ENCODE results near the gene TMC5.
"Not testable (repeated sequence)": the region's sequence is repeated elsewhere in the genome, so short reads cannot be mapped to it uniquely, and the experiment has no call there.

The TMC5 gene

DNA sequence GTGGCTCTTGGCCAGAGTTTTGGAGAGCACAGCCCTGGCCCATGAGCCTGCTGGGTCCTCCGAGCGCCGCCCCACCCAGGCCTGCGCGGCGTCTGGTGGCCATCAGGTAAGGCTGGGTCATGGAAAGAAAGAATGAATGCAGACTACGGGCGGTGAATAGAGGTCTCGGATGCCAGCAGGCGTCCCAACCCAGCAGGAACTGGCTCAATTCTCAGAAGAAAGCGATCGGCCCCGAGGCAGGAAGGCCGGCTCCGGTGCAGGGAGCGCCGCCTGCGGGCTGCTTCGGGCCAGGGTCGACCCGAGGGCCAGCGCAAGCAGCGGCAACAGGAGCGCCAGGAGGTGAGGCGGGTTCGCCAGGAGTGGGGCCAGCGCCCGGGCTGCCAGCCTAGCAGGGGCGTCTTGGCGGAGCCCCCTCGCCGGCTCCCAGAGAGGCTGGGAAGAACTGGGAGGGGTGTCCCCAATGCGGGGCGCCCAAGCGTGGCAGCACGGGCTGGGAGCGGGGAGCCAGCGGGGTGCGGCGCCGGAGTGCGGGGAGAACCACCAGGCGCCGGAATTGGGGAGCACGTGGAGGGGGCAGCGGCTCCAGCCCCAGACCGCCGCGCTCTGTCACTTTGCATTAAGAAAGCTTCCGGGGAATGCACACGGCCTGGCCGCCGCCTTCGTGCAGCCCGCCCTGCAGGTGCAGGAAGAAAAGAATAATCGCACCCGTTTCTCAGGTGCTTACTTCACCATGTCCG lies 7.1 kb upstream of the TMC5 start:
- peak overlapping the region; percentile 56 for H3K4me3 ChIP-seq (ENCODE audit: low read length)

DNA sequence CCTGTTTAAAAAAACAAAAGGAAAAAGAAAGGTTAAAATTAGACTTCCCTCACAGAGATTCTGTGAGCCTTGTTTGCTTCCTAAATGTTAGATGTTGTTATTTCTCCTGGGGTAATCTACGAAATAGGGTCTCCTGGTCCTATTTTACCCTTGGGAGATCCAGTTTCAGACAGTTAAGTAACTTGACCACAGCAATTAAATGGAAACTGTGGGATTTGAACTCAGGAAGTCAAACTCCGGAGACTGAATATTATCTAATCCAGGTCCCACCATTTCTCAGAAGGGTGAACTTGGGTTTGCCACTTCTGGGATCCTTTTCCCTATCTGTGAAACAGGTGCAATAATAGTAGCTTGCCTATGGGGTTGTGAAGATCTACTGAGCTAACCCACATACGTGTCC lies 6.4 kb upstream of the TMC5 start:
- H3K9me3 ChIP-seq (ENCODE audit: control insufficient read depth, low read depth, low read length), result no peaks in the 10 kb centered on the region
- peaks cover 3% of the 10 kb centered on the region for H3K4me1 ChIP-seq (ENCODE audit: control insufficient read depth, low read depth, low read length)
- H3K27ac ChIP-seq (ENCODE audit: low read length), result no peak overlapping the region
- no peaks in the 10 kb centered on the region for H3K36me3 ChIP-seq (ENCODE audit: control insufficient read depth, low read depth, low read length)
- peaks cover 13% of the 10 kb centered on the region for H3K27me3 ChIP-seq (ENCODE audit: control insufficient read depth, insufficient read depth, low read length)
- peak overlapping the region; percentile 56 for H3K9ac ChIP-seq (ENCODE audit: low read length)
- peak overlapping the region; percentile 56 for H3K4me3 ChIP-seq (ENCODE audit: low read length)

More for the DNA sequence above, 7.1 kb upstream of the TMC5 start:
- H3K27me3 ChIP-seq (ENCODE audit: control insufficient read depth, insufficient read depth, low read length), result peaks cover 13% of the 10 kb centered on the region
- peaks cover 3% of the 10 kb centered on the region for H3K4me1 ChIP-seq (ENCODE audit: control insufficient read depth, low read depth, low read length)
- no peaks in the 10 kb centered on the region for H3K36me3 ChIP-seq (ENCODE audit: control insufficient read depth, low read depth, low read length)
- no peak overlapping the region for H3K27ac ChIP-seq (ENCODE audit: low read length)
- H3K9ac ChIP-seq (ENCODE audit: low read length), result peak overlapping the region; percentile 56
- no peaks in the 10 kb centered on the region for H3K9me3 ChIP-seq (ENCODE audit: control insufficient read depth, low read depth, low read length)

DNA sequence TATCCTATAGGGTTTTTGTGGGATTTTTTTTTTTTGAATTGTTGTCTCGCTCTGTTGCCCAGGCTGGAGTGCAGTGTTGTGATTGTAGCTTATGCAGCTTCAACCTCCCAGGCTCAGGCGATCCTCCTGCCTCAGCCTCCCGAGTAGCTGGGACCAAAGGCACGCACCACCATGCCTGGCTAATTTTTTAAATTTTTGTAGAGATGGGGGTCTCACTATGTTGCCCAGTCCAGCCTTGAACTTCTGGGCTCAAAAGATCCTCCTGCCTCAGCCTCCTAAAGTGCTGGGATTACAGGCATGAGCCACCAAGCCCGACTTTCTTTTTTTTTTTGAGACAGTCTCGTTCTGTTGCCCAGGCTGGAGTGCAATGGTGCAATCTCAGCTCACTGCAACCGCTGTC lies 5.6 kb upstream of the TMC5 start:
- peaks cover 13% of the 10 kb centered on the region for H3K27me3 ChIP-seq (ENCODE audit: control insufficient read depth, insufficient read depth, low read length)
- not testable (repeated sequence) for H3K27ac ChIP-seq (ENCODE audit: low read length); H3K9me3 ChIP-seq (ENCODE audit: control insufficient read depth, low read depth, low read length); H3K36me3 ChIP-seq (ENCODE audit: control insufficient read depth, low read depth, low read length); H3K4me3 ChIP-seq (ENCODE audit: low read length); H3K9ac ChIP-seq (ENCODE audit: low read length); H3K4me1 ChIP-seq (ENCODE audit: control insufficient read depth, low read depth, low read length)

DNA sequence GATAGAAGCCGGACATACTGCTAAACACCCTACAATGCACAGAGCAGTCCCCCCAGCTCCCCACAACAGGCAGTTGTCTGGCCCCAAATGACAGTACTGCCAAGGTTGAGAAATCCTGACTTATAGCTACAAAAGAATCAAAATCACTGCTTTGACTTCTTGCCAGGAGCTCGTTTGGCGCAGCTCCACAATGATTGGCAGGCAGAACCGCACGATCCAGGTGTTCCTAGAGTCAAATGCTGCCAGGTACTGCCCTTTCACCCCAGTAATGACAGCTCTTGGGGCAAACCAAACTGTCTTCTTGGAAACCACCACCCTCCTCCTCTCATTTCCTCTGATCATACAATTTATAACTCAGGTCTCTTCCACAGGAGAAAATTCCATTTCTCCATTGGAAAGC lies 2.2 kb upstream of the TMC5 start:
- H3K4me1 ChIP-seq (ENCODE audit: control insufficient read depth, low read depth, low read length), result peaks cover 3% of the 10 kb centered on the region
- H3K36me3 ChIP-seq (ENCODE audit: control insufficient read depth, low read depth, low read length), result no peaks in the 10 kb centered on the region
- no peak overlapping the region for H3K27ac ChIP-seq (ENCODE audit: low read length)
- no peak overlapping the region for H3K4me3 ChIP-seq (ENCODE audit: low read length)
- H3K27me3 ChIP-seq (ENCODE audit: control insufficient read depth, insufficient read depth, low read length), result peaks cover 13% of the 10 kb centered on the region
- no peaks in the 10 kb centered on the region for H3K9me3 ChIP-seq (ENCODE audit: control insufficient read depth, low read depth, low read length)
- no peak overlapping the region for H3K9ac ChIP-seq (ENCODE audit: low read length)

DNA sequence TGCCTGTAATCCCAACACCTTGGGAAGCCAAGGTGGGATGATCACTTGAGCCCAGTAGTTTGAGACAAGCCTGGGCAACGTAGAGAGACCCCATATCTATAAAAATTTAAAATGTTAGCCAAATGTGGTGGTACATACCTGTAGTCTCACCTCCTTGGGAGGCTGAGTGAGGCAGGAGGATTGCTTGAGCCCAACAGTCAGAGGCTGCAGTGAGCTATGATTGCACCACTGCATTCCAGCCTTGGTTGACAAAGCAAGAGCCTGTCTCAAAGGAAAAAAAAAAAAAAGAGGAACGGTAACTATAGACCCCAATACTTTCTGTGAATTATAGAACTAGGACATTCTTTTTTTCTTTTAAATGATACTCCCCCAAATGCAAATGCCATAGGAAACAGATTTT lies 1.8 kb upstream of the TMC5 start:
- no peaks in the 10 kb centered on the region for H3K36me3 ChIP-seq (ENCODE audit: control insufficient read depth, low read depth, low read length)
- peaks cover 3% of the 10 kb centered on the region for H3K4me1 ChIP-seq (ENCODE audit: control insufficient read depth, low read depth, low read length)
- H3K4me3 ChIP-seq (ENCODE audit: low read length), result no peak overlapping the region
- peaks cover 11% of the 10 kb centered on the region for H3K27me3 ChIP-seq (ENCODE audit: control insufficient read depth, insufficient read depth, low read length)
- no peak overlapping the region for H3K9ac ChIP-seq (ENCODE audit: low read length)
- no peak overlapping the region for H3K27ac ChIP-seq (ENCODE audit: low read length)
- no peaks in the 10 kb centered on the region for H3K9me3 ChIP-seq (ENCODE audit: control insufficient read depth, low read depth, low read length)

DNA sequence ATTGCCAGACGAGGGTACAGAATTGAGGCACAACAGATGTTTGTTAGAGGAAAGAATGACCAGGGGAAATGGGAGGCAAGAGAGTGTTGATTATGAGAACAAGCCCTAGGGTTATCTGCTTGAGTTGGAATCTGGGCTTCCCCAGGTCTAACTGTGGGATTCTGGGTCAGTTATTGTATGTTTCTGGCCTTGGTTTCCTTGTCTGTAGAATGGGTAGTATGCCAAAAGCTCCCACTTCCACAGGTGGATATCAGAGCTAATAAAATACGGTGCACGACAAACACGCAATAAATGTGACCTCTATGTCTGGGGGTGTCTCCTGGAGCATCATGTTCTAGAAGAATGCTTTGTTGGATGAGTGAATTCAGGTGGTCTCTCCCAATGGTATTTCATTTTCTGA lies 517 bp downstream of the TMC5 start:
- Histone ChIP-seq H3K27ac (ENCODE audit: low read length) (no peak overlapping the region), H3K27me3 (ENCODE audit: control insufficient read depth, insufficient read depth, low read length) (no peaks in the 10 kb centered on the region), H3K36me3 (ENCODE audit: control insufficient read depth, low read depth, low read length) (no peaks in the 10 kb centered on the region), H3K9me3 (ENCODE audit: control insufficient read depth, low read depth, low read length) (no peaks in the 10 kb centered on the region), H3K4me1 (ENCODE audit: control insufficient read depth, low read depth, low read length) (no peaks in the 10 kb centered on the region), H3K4me3 (ENCODE audit: low read length) (no peak overlapping the region), H3K9ac (ENCODE audit: low read length) (no peak overlapping the region)

DNA sequence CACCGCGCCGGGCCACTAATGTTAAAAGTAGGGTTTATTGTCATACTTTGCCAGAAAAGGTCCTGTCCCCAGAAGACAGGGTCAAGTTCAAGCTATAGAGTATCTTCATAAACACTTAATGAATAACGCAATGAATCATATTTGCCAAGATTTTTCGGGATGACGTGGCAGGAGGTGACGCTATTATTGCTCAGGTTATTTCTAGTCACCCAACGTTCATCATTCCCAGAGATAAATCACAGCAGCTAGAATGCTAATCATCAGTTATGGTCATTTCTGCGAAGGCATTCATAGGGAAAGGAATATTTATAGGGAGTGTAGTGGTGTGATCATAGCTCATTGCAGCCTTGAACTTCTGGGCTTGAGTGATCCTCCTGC lies 2.0 kb downstream of the TMC5 start:
- no peaks in the 10 kb centered on the region for H3K4me1 ChIP-seq (ENCODE audit: control insufficient read depth, low read depth, low read length)
- H3K36me3 ChIP-seq (ENCODE audit: control insufficient read depth, low read depth, low read length), result no peaks in the 10 kb centered on the region
- no peak overlapping the region for H3K27ac ChIP-seq (ENCODE audit: low read length)
- H3K4me3 ChIP-seq (ENCODE audit: low read length), result no peak overlapping the region
- no peaks in the 10 kb centered on the region for H3K9me3 ChIP-seq (ENCODE audit: control insufficient read depth, low read depth, low read length)
- H3K9ac ChIP-seq (ENCODE audit: low read length), result no peak overlapping the region
- no peaks in the 10 kb centered on the region for H3K27me3 ChIP-seq (ENCODE audit: control insufficient read depth, insufficient read depth, low read length)

DNA sequence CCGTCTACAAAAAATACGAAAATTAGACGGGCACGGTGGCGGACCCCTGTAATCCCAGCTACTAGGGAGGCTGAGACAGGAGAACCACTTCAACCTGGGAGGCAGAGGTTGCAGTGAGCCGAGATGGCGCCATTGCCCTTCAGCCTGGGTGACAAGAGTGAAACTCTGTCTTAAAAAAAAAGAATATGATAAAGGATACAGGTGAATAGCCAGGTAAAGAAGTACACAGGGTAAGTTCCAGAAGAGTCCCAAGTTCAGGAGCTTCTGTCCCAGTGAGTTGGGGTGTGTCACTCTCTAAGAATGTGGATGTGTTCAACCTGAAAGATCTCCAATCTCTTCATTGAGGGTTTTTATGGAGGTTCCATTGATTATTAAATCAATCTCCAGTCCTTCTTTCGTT lies 6.8 kb downstream of the TMC5 start:
- Histone ChIP-seq H3K27ac (ENCODE audit: low read length) (no peak overlapping the region), H3K27me3 (ENCODE audit: control insufficient read depth, insufficient read depth, low read length) (no peaks in the 10 kb centered on the region), H3K9ac (ENCODE audit: low read length) (no peak overlapping the region), H3K9me3 (ENCODE audit: control insufficient read depth, low read depth, low read length) (no peaks in the 10 kb centered on the region), H3K4me3 (ENCODE audit: low read length) (no peak overlapping the region), H3K36me3 (ENCODE audit: control insufficient read depth, low read depth, low read length) (no peaks in the 10 kb centered on the region), H3K4me1 (ENCODE audit: control insufficient read depth, low read depth, low read length) (no peaks in the 10 kb centered on the region)

DNA sequence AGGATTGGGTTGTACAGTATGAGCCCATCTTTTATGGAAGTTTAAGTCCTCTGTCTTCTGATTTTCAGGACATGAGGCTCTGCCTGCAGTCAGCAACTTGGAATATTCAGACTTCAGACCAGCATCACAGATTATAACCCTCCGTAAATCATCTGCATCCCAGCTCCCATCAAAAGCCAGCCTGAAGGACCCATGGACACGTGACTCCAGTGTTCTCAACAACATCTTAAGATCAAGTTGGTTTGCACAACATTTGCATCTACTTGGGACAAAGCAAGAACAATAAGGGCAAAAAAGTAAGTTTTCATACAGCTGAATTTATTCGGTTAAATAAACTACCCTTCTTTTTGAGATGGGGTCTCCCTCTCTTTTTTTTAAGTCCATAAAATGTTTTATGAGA lies 12.7 kb downstream of the TMC5 start:
- Histone ChIP-seq H3K9me3 (ENCODE audit: control insufficient read depth, low read depth, low read length) (no peaks in the 10 kb centered on the region), H3K4me1 (ENCODE audit: control insufficient read depth, low read depth, low read length) (peaks cover 5% of the 10 kb centered on the region), H3K9ac (ENCODE audit: low read length) (no peak overlapping the region), H3K36me3 (ENCODE audit: control insufficient read depth, low read depth, low read length) (no peaks in the 10 kb centered on the region), H3K4me3 (ENCODE audit: low read length) (no peak overlapping the region), H3K27me3 (ENCODE audit: control insufficient read depth, insufficient read depth, low read length) (no peaks in the 10 kb centered on the region), H3K27ac (ENCODE audit: low read length) (no peak overlapping the region)

DNA sequence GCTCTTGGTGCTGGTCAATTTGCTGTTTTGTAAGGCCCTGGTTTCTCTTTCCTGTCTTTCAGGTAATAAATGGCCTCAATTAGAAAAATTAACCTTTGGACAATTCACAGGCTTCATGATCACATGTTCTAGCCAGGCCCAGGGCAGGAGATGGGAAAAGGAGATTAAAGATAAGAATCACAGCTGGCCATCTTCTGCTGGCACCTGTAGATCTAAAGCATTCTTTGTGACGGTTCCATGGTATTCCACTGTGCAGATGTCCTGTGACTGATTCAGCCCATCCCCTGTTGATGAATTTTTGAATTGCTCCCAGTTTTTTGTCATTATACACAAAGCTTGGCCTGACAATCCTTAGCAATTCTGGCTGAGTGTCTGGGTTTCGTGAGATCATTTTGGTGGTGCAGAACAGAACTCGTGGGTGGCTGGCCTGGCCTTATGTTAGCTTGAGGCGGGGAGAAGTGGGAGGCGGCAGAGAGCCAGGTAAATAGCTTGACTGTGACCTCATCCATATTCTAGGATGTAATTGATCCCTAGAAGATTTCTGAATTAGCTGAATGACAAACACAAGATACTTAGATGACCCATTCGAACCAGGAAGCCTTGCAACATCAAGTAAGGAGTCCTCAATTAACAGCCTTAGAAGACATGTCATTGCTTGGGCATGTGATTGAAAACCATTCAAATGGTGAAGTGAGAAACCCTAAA lies 14.1 kb downstream of the TMC5 start:
- no peaks in the 10 kb centered on the region for H3K27me3 ChIP-seq (ENCODE audit: control insufficient read depth, insufficient read depth, low read length)
- no peak overlapping the region for H3K9ac ChIP-seq (ENCODE audit: low read length)
- peaks cover 5% of the 10 kb centered on the region for H3K4me1 ChIP-seq (ENCODE audit: control insufficient read depth, low read depth, low read length)
- H3K36me3 ChIP-seq (ENCODE audit: control insufficient read depth, low read depth, low read length), result no peaks in the 10 kb centered on the region
- H3K27ac ChIP-seq (ENCODE audit: low read length), result no peak overlapping the region
- no peak overlapping the region for H3K4me3 ChIP-seq (ENCODE audit: low read length)
- H3K9me3 ChIP-seq (ENCODE audit: control insufficient read depth, low read depth, low read length), result no peaks in the 10 kb centered on the region

DNA sequence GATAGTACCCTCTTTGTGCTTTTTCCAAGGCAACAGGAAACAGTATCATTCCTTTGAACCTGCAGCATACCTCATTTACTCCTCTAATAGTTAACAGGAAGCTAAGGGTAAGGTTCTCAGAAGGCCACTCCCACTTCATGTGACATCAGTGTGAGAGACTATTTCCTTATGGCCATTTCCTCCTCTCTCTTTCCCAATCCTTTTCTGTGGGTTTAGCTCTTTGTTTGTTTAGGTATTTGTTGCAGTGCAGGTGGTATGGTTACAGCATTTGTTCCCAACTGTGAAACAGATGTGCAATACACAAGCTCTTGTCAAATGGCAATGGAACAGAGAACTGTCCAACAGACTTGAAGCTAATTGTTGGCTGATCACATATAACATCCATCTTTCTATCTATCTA lies 14.7 kb downstream of the TMC5 start:
- no peak overlapping the region for H3K4me3 ChIP-seq (ENCODE audit: low read length)
- H3K4me1 ChIP-seq (ENCODE audit: control insufficient read depth, low read depth, low read length), result peaks cover 5% of the 10 kb centered on the region
- no peaks in the 10 kb centered on the region for H3K9me3 ChIP-seq (ENCODE audit: control insufficient read depth, low read depth, low read length)
- H3K27ac ChIP-seq (ENCODE audit: low read length), result no peak overlapping the region
- H3K27me3 ChIP-seq (ENCODE audit: control insufficient read depth, insufficient read depth, low read length), result no peaks in the 10 kb centered on the region
- no peak overlapping the region for H3K9ac ChIP-seq (ENCODE audit: low read length)
- H3K36me3 ChIP-seq (ENCODE audit: control insufficient read depth, low read depth, low read length), result no peaks in the 10 kb centered on the region

DNA sequence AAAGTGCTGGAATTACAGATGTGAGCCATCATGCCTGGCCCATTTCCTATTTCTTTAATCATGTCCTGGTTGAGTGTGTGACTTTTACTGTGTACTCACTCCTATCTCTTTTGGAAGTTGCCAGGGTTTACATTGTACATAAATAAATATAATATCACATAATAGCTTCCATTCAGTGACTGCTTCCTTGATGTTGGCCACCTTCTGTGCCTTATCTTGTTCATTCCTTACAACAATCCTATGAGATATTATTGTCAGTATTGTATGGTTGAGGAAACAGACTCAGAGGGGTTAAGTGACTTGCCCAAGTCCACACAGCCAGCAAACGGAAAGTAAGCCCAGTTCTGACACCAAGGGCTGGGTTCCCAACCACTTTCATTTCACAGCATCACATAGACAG lies 16.9 kb downstream of the TMC5 start:
- Histone ChIP-seq H3K36me3 (ENCODE audit: control insufficient read depth, low read depth, low read length) (no peaks in the 10 kb centered on the region), H3K9me3 (ENCODE audit: control insufficient read depth, low read depth, low read length) (no peaks in the 10 kb centered on the region), H3K27me3 (ENCODE audit: control insufficient read depth, insufficient read depth, low read length) (no peaks in the 10 kb centered on the region), H3K4me3 (ENCODE audit: low read length) (no peak overlapping the region), H3K4me1 (ENCODE audit: control insufficient read depth, low read depth, low read length) (peaks cover 5% of the 10 kb centered on the region), H3K9ac (ENCODE audit: low read length) (no peak overlapping the region), H3K27ac (ENCODE audit: low read length) (no peak overlapping the region)
